Fibroblast of skin of back (primary cell): ENCODE measurements around the gene ST6GALNAC3.
"Not testable (repeated sequence)": the region's sequence is repeated elsewhere in the genome, so short reads cannot be mapped to it uniquely, and the experiment has no call there.

Experiments used
- DNase-seq: peaks from one replicate; pipeline ENCODE4 v3.0.0-alpha.2; 2013

Gene ST6GALNAC3

GRCh38 chr1:76075188-76075489 is 593 bp downstream of the ST6GALNAC3 start:
- no peak for DNase-seq

- DNase-seq: peak; percentile 51
These were observed 1.3 kb downstream of the ST6GALNAC3 start for GRCh38 chr1:76075877-76076276.

- no peak for DNase-seq
These were observed 5.1 kb downstream of the ST6GALNAC3 start for GRCh38 chr1:76079475-76080227.

GRCh38 chr1:76080552-76081079 is 6.1 kb downstream of the ST6GALNAC3 start:
- no peak for DNase-seq

- DNase-seq: no peak
These were observed 7.5 kb downstream of the ST6GALNAC3 start for GRCh38 chr1:76082062-76082461.

- DNase-seq: no peak
These were observed 8.6 kb downstream of the ST6GALNAC3 start for GRCh38 chr1:76083189-76083588.

- DNase-seq: peak; percentile 6
These were observed 9.6 kb downstream of the ST6GALNAC3 start for GRCh38 chr1:76084029-76084627.

GRCh38 chr1:76084685-76085084 is 10.1 kb downstream of the ST6GALNAC3 start:
- no peak for DNase-seq

- DNase-seq: no peak
These were observed 11.6 kb downstream of the ST6GALNAC3 start for GRCh38 chr1:76086109-76086508.

- no peak for DNase-seq
These were observed 12.1 kb downstream of the ST6GALNAC3 start for GRCh38 chr1:76086597-76086996.

- DNase-seq: no peak
These were observed 16.0 kb downstream of the ST6GALNAC3 start for GRCh38 chr1:76090283-76091203.

GRCh38 chr1:76092812-76093211 is 18.3 kb downstream of the ST6GALNAC3 start:
- no peak for DNase-seq

GRCh38 chr1:76093522-76094312 is 19.2 kb downstream of the ST6GALNAC3 start:
- no peak for DNase-seq

GRCh38 chr1:76095802-76096201 is 21.3 kb downstream of the ST6GALNAC3 start:
- no peak for DNase-seq

- not testable (repeated sequence) for DNase-seq
These were observed 22.5 kb downstream of the ST6GALNAC3 start for GRCh38 chr1:76097064-76097463.

GRCh38 chr1:76098845-76099244 is 24.3 kb downstream of the ST6GALNAC3 start:
- no peak for DNase-seq

GRCh38 chr1:76101548-76101947 is 27.0 kb downstream of the ST6GALNAC3 start:
- no peak for DNase-seq

- DNase-seq: no peak
These were observed 27.5 kb downstream of the ST6GALNAC3 start for GRCh38 chr1:76102046-76102445.

GRCh38 chr1:76103034-76103433 is 28.5 kb downstream of the ST6GALNAC3 start:
- no peak for DNase-seq

GRCh38 chr1:76105372-76105771 is 30.8 kb downstream of the ST6GALNAC3 start:
- DNase-seq: no peak

GRCh38 chr1:76106251-76106650 is 31.7 kb downstream of the ST6GALNAC3 start:
- DNase-seq: no peak

GRCh38 chr1:76106719-76107235 is 32.2 kb downstream of the ST6GALNAC3 start:
- DNase-seq: no peak
